RCC 7860 (cell line): ENCODE data around the gene PKD1.

Experiments
- DNase-seq: peaks from one replicate; pipeline ENCODE4 v3.0.0-alpha.2; 2015; ENCODE audit warnings: low spot score
- FAIRE-seq: peaks from 2 replicates; lab custom pipeline; 2012; peaks lifted over from hg19 to GRCh38; lab: Jason Lieb, UNC

The PKD1 gene

DNA sequence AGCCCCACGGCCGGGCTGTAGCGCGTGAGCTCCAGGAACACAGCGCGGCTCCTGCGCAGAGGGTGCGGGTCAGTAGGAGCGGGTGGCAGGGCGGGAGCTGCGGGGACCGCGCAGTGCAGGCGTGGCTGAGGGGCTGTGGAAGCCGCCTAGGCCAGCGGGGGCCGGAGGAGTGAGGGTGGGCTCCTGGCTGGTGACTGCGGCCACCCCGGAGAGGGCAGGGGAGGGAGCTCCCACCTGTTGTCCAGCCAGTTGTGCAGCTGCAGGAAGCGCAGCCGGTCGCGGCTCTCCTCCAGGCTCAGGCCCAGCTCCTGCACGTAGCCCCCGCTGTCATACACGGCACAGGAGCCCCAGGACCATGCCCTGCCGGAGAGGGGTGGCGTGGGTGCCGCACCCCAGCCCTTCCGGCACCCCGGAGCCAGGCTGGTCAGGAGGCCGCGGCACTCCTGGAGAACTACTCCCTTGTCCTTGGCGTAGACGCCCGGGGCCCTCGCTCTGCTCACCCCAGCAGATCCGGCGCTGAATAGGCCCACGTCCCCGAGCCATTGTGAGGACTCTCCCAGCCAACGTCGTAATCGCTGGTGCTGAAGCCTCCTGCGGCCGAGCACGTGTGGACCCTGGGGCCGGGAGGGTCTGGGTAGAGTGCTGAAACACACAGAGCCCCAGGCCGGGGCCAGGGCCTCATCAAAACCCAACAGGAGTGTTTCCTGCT is 44.0 kb downstream of the PKD1 start:
- FAIRE-seq (no peak), DNase-seq (no peak)

GRCh38 chr16:2090777-2091546 is 44.7 kb downstream of the PKD1 start:
- no peak for FAIRE-seq
- no peak for DNase-seq

- no peak for FAIRE-seq
Measured at GRCh38 chr16:2090481-2090776, 45.3 kb downstream of the PKD1 start.

DNA sequence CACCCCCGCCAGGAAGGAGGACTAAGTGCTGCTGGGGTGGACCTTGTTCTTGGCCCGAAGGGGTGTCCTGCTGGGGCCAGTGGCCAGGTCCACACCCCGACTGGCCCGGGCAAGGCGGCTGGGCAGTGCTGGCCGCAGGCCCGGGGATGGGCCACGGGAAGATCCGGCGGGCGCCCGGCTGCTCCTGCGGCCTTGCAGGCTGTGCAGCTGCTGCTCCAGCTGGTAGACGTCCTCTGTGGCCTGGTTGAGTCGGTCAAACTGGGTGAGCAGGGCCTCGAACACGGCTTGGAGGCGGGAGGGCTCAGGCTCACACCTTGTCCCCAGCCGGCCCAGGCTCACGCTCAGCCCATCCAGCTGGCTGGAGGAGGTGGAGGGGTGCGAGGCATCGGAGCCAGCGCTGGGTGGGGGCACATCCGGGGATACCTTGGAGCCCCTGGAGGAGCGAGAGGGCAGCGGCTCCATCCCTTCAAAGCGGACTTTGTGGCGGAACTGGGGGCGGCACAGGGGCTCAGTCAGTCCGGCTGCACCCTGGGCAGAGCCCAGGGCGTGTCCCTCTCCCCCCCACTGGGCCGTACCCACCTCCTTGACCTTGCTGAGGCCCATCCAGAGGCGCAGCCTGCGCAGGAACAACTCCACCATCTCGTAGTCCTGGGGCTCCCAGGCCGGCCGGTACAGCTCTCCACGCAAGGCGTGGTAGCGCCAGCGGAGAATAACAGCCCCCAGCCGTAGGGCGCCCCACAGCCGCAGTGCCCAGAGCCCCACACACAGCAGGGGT is 45.8 kb downstream of the PKD1 start:
- no peak for FAIRE-seq

More at GRCh38 chr16:2090481-2090776, 45.3 kb downstream of the PKD1 start:
- no peak for DNase-seq

GRCh38 chr16:2088759-2089358 is 46.8 kb downstream of the PKD1 start:
- FAIRE-seq = no peak
- DNase-seq = no peak

More for the DNA sequence above, 45.8 kb downstream of the PKD1 start:
- DNase-seq = no peak

- no peak for FAIRE-seq
Measured at GRCh38 chr16:2087748-2088631, 47.7 kb downstream of the PKD1 start.

DNA sequence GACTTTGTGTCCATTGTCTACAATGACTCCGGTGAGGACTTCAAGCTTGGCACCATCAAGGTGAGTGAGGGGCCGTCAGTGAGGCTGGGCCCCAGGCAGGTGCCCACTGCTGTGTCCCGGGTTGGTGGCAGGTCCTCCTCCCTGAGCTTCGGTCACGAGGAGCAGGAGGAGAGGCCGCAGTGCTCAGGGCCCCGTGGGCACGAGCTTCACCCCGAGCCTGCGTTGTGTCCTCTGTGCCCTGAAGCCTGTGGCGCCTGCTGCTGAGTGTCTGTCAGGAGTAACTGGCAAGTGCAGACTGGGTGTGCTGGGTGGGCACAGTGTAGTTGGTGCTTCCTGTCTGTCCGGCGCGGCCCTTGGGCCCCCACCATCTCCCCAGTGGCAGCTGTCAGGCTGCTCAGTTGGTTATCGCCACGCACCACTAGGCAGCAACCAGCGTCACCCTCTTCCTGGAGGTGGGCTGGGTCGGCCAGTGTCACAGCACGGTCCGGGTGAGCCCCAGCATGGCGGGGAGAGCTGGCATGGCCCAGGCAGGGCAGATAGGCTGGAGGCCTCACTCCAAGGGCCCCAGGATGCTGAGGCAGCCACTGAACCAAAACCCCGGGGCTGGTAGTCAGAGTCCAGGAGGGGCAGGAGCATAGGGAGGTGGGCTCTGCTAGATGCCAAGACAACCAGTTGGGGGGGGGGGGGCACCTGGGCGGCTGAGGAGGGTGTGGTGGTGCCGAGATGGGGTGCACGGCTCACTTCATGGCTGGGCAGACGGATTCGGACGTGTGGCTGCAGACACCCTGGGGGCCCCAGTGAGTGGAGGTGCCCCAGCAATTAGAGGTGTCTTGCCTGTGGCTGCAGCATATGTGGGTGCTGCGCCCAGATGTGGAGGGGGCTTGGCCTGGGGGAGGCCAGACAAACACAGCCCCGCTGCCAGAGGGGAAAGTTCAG is 48.6 kb downstream of the PKD1 start:
- FAIRE-seq (no peak), DNase-seq (no peak)

More at GRCh38 chr16:2087748-2088631, 47.7 kb downstream of the PKD1 start:
- DNase-seq = no peak

DNA sequence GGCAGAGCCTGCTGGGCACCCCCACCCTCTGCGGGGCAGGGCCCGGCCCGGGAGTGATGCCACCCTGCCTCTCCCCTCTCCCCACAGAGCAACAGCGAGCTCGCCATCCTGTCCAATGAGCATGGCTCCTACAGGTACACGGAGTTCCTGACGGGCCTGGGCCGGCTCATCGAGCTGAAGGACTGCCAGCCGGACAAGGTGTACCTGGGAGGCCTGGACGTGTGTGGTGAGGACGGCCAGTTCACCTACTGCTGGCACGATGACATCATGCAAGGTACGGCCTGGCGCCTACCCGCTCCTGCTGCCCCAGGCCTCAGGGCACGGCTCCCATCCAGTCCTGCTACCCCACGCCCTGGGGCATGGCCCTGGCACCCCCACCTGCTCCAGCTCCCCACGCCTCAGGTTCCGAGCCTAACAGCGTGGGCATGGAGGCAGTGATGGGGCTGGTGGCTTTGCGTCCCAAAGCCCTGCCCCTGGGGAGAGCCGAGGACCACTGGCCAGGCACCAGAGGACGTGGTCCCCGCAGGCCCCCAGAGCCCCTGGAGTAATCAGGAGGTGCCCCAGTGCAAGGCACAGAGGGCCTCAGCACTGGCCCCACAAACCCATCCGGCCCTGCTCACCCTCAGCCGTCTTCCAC is 49.5 kb downstream of the PKD1 start:
- no peak for FAIRE-seq
- DNase-seq = no peak

- DNase-seq = no peak
- no peak for FAIRE-seq
Measured at GRCh38 chr16:2085669-2086068, 50.0 kb downstream of the PKD1 start.

GRCh38 chr16:2084895-2085625 is 50.6 kb downstream of the PKD1 start:
- DNase-seq = no peak
- no peak for FAIRE-seq

- FAIRE-seq (no peak), DNase-seq (no peak)
Measured at GRCh38 chr16:2083876-2084780, 51.6 kb downstream of the PKD1 start.

GRCh38 chr16:2083409-2083808 is 52.3 kb downstream of the PKD1 start:
- FAIRE-seq (no peak), DNase-seq (no peak)

- no peak for DNase-seq
- no peak for FAIRE-seq
Measured at GRCh38 chr16:2082983-2083364, 52.7 kb downstream of the PKD1 start.

- FAIRE-seq (no peak), DNase-seq (no peak)
Measured at GRCh38 chr16:2082171-2082982, 53.3 kb downstream of the PKD1 start.

DNA sequence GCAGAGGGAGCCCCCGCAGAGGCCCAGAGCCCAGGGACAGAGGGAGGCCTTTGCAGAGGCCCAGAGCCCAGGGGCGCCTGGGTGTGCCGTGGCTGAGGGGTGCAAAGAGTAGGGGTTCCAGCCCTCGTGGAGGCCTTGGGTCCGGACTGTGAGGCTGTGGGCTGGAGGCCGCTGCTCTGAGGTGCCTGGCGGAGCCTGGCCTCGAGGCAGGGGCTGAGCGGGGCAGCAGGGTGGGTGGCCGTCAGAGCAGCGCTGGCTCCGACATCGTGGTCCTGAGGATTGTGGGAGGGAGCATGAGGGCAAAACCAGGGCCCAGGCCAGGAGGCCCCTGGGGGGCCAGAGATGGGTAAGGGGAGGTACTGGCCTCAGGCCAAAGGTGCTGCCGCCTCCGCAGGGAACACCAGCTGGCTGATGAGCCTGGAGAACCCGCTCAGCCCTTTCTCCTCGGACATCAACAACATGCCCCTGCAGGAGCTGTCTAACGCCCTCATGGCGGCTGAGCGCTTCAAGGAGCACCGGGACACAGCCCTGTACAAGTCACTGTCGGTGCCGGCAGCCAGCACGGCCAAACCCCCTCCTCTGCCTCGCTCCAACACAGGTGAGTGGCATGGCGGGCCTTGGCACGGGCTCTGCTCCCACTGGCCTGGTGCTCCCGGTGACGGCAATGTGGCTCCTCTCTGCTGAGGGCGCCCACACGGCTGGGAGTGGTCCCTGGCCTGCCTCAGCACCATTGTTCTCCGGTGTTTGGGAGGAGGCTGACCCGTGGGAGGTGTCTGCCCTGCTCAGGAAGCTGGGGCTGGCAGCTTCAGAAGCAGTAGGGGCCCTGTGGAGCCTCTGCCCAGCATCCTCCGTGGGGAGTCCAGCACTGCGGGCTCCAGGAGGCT is 54.3 kb downstream of the PKD1 start:
- DNase-seq = no peak
- no peak for FAIRE-seq
